Activated CD4-positive, alpha-beta T cell treated with anti-CD3 and anti-CD28 coated beads, Interleukin-2, Interleukin-4, amounts not matched to agents 100 ng/mL and 50 ng/mL, durations not matched to agents 16 hours and 8 hours (primary cell): ENCODE measurements around the gene HMGCR.

Source experiments
- DNase-seq: peaks from one replicate; pipeline ENCODE4 v3.0.0-alpha.2; 2020; ENCODE audit warnings: low spot score

HMGCR gene

GRCh38 chr5:75340714-75341478 is 3.9 kb downstream of the HMGCR start:
- peak; percentile 11 for DNase-seq

GRCh38 chr5:75341934-75342333 is 4.9 kb downstream of the HMGCR start:
- no peak for DNase-seq

- no peak for DNase-seq
Measured at GRCh38 chr5:75342836-75343235, 5.8 kb downstream of the HMGCR start.

- DNase-seq, result no peak
Measured at GRCh38 chr5:75348241-75348640, 11.2 kb downstream of the HMGCR start.

GRCh38 chr5:75349663-75350062 is 12.6 kb downstream of the HMGCR start:
- no peak for DNase-seq

- peak; percentile 48 for DNase-seq
Measured at GRCh38 chr5:75351139-75351926, 14.3 kb downstream of the HMGCR start.

- no peak for DNase-seq
Measured at GRCh38 chr5:75355236-75355635, 18.2 kb downstream of the HMGCR start.

GRCh38 chr5:75356719-75357118 is 19.7 kb downstream of the HMGCR start:
- no peak for DNase-seq

GRCh38 chr5:75358117-75358516 is 21.1 kb downstream of the HMGCR start:
- DNase-seq, result no peak

GRCh38 chr5:75361310-75361709 is 24.3 kb downstream of the HMGCR start:
- DNase-seq, result no peak

GRCh38 chr5:75362474-75362975 is 25.5 kb downstream of the HMGCR start:
- DNase-seq, result no peak

- DNase-seq, result no peak
Measured at GRCh38 chr5:75363111-75363510, 26.1 kb downstream of the HMGCR start.

GRCh38 chr5:75363726-75364495 is 26.9 kb downstream of the HMGCR start:
- DNase-seq, result no peak

GRCh38 chr5:75364571-75365280 is 27.7 kb downstream of the HMGCR start:
- DNase-seq, result no peak

GRCh38 chr5:75365740-75366139 is 28.7 kb downstream of the HMGCR start:
- DNase-seq, result no peak

GRCh38 chr5:75366787-75367186 is 29.8 kb downstream of the HMGCR start:
- peak; percentile 7 for DNase-seq

- DNase-seq, result no peak
Measured at GRCh38 chr5:75367401-75367800, 30.4 kb downstream of the HMGCR start.

GRCh38 chr5:75368391-75368790 is 31.4 kb downstream of the HMGCR start:
- DNase-seq, result no peak

GRCh38 chr5:75373862-75374261 is 36.8 kb downstream of the HMGCR start:
- DNase-seq, result no peak

- DNase-seq, result no peak
Measured at GRCh38 chr5:75374394-75374814, 37.4 kb downstream of the HMGCR start.

GRCh38 chr5:75375414-75375813 is 38.4 kb downstream of the HMGCR start:
- no peak for DNase-seq

- no peak for DNase-seq
Measured at GRCh38 chr5:75380099-75380498, 43.1 kb downstream of the HMGCR start.
